ENCODE results near the gene CALCB.

The CALCB gene

GRCh38 chr11:15119826-15120225 is 46.4 kb downstream of the CALCB start:
- no peaks in the 10 kb centered on the region for H3K36me3 ChIP-seq (ENCODE audit: insufficient read depth, low read length)
- H3K9me3 ChIP-seq (ENCODE audit: low read length) = no peaks in the 10 kb centered on the region
- H3K27ac ChIP-seq (ENCODE audit: low read depth, low read length, poor library complexity, severe bottlenecking) = no peak overlapping the region
- H2AFZ ChIP-seq (ENCODE audit: low read length) = no peak overlapping the region
- H4K20me1 ChIP-seq (ENCODE audit: insufficient read depth, low read length) = no peaks in the 10 kb centered on the region
- no peak overlapping the region for H3K4me2 ChIP-seq (ENCODE audit: low read length)
- no peaks in the 10 kb centered on the region for H3K79me2 ChIP-seq (ENCODE audit: insufficient read depth, low read length)
- no peak overlapping the region for H3K9ac ChIP-seq (ENCODE audit: low read length)
- no peaks in the 10 kb centered on the region for H3K27me3 ChIP-seq (ENCODE audit: insufficient read depth, low read length)
- H3K4me3 ChIP-seq (ENCODE audit: low read depth, low read length, poor library complexity, severe bottlenecking) = no peak overlapping the region
- H3K4me1 ChIP-seq (ENCODE audit: insufficient read depth, low read length, severe bottlenecking) = no peaks in the 10 kb centered on the region
- no peaks in the 10 kb centered on the region for H3F3A ChIP-seq (ENCODE audit: insufficient read depth, low read length)
- no peak for TF ChIP-seq CTCF (IDR thresholded peaks at IDR 0.05; ENCODE audit: low read length)
- TF ChIP-seq EZH2 (IDR thresholded peaks at IDR 0.05; ENCODE audit: borderline replicate concordance, low read length) = no peak
- H3K9me2 ChIP-seq (ENCODE audit: low read depth, low read length) = no peaks in the 10 kb centered on the region

GRCh38 chr11:15123849-15124248 is 50.5 kb downstream of the CALCB start:
- Histone ChIP-seq H3K4me3 (ENCODE audit: low read depth, low read length, poor library complexity, severe bottlenecking) (no peak overlapping the region), H3K4me2 (ENCODE audit: low read length) (no peak overlapping the region), H3F3A (ENCODE audit: insufficient read depth, low read length) (no peaks in the 10 kb centered on the region), H3K9ac (ENCODE audit: low read length) (no peak overlapping the region), H3K4me1 (ENCODE audit: insufficient read depth, low read length, severe bottlenecking) (no peaks in the 10 kb centered on the region), H3K9me3 (ENCODE audit: low read length) (no peaks in the 10 kb centered on the region), H3K9me2 (ENCODE audit: low read depth, low read length) (no peaks in the 10 kb centered on the region), H3K79me2 (ENCODE audit: insufficient read depth, low read length) (no peaks in the 10 kb centered on the region), H3K27ac (ENCODE audit: low read depth, low read length, poor library complexity, severe bottlenecking) (no peak overlapping the region), H3K27me3 (ENCODE audit: insufficient read depth, low read length) (no peaks in the 10 kb centered on the region), H2AFZ (ENCODE audit: low read length) (no peak overlapping the region), H4K20me1 (ENCODE audit: insufficient read depth, low read length) (no peaks in the 10 kb centered on the region), H3K36me3 (ENCODE audit: insufficient read depth, low read length) (no peaks in the 10 kb centered on the region)
- TF ChIP-seq EZH2 (IDR thresholded peaks at IDR 0.05; ENCODE audit: borderline replicate concordance, low read length) (no peak), CTCF (IDR thresholded peaks at IDR 0.05; ENCODE audit: low read length) (no peak)

- H3K4me3 ChIP-seq (ENCODE audit: low read depth, low read length, poor library complexity, severe bottlenecking) = no peak overlapping the region
- TF ChIP-seq CTCF (IDR thresholded peaks at IDR 0.05; ENCODE audit: low read length) (no peak), EZH2 (IDR thresholded peaks at IDR 0.05; ENCODE audit: borderline replicate concordance, low read length) (no peak)
- H3K9me2 ChIP-seq (ENCODE audit: low read depth, low read length) = no peaks in the 10 kb centered on the region
- H4K20me1 ChIP-seq (ENCODE audit: insufficient read depth, low read length) = no peaks in the 10 kb centered on the region
- H2AFZ ChIP-seq (ENCODE audit: low read length) = no peak overlapping the region
- no peaks in the 10 kb centered on the region for H3K4me1 ChIP-seq (ENCODE audit: insufficient read depth, low read length, severe bottlenecking)
- no peaks in the 10 kb centered on the region for H3K36me3 ChIP-seq (ENCODE audit: insufficient read depth, low read length)
- no peaks in the 10 kb centered on the region for H3K79me2 ChIP-seq (ENCODE audit: insufficient read depth, low read length)
- H3F3A ChIP-seq (ENCODE audit: insufficient read depth, low read length) = no peaks in the 10 kb centered on the region
- no peaks in the 10 kb centered on the region for H3K27me3 ChIP-seq (ENCODE audit: insufficient read depth, low read length)
- no peak overlapping the region for H3K27ac ChIP-seq (ENCODE audit: low read depth, low read length, poor library complexity, severe bottlenecking)
- no peak overlapping the region for H3K4me2 ChIP-seq (ENCODE audit: low read length)
- no peaks in the 10 kb centered on the region for H3K9me3 ChIP-seq (ENCODE audit: low read length)
- no peak overlapping the region for H3K9ac ChIP-seq (ENCODE audit: low read length)
Observed at GRCh38 chr11:15124528-15124927, 51.1 kb downstream of the CALCB start.

Measured in OCI-LY1 (cell line).